ENCODE data around the gene SMIM45.

SMIM45 gene

DNA sequence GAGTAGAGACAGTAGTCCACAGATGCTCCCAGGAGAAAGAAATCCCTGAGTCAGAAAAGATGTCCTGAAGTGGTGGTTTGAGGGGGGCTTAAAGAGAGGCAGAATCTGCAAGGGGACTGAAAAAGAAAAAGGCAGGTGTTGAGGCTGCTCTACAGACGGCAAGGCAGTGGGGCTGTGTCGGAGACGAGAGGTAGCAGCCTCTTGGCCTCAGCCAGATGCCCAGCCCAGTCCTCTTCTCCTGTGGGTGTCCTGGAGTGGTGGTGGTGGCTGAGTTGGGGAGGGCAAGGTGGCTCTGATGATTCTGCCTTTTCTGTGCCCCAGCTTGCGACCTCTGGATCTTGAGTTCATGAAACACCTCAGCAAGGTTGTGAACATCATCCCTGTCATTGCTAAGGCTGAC lies 37.3 kb downstream of the SMIM45 start:
- Histone ChIP-seq H4K91ac (replicated peaks; ENCODE audit: insufficient read length, low read length) (no peak overlapping the region), H3K27ac (ENCODE audit: low read depth, low read length) (no peak overlapping the region), H3K18ac (ENCODE audit: extremely low read depth, low read length) (no peak overlapping the region), H3K4me2 (ENCODE audit: insufficient read depth in 1 of 2, low read depth in 2 of 2, low read length in 2 of 2) (no peak overlapping the region), H3K36me3 (ENCODE audit: control insufficient read depth in 2 of 4, insufficient read depth in 4 of 4, low read length in 3 of 4) (peaks cover 10 to 37% (median 22%) of the 10 kb centered on the region in 4 experiments; a peak in 7 of 8 replicates), H2BK120ac (replicated peaks; ENCODE audit: low read depth, low read length) (no peak overlapping the region), H3K79me1 (ENCODE audit: low read depth, low read length) (no peaks in the 10 kb centered on the region), H3K4me3 (ENCODE audit: extremely low read depth in 1 of 4, insufficient read depth in 2 of 4, low read depth in 3 of 4, low read length in 4 of 4) (no peak overlapping the region), H3K9me3 (ENCODE audit: insufficient read depth in 2 of 2, low read depth in 1 of 2, low read length in 1 of 2) (no peaks in the 10 kb centered on the region), H3K23ac (ENCODE audit: insufficient read length) (no peak overlapping the region), H4K5ac (ENCODE audit: insufficient read length, low read depth, low read length) (no peak overlapping the region), H4K8ac (ENCODE audit: extremely low read depth, insufficient read depth, low read length) (no peak overlapping the region), H3K79me2 (ENCODE audit: control insufficient read depth in 1 of 2, insufficient read depth in 2 of 2, low read length in 2 of 2) (no peaks in the 10 kb centered on the region), H2BK12ac (ENCODE audit: low read depth, low read length) (no peak overlapping the region), H2BK20ac (ENCODE audit: low read length) (no peak overlapping the region), H2BK15ac (ENCODE audit: low read length) (no peak overlapping the region), H3K23me2 (ENCODE audit: low read depth, low read length) (no peaks in the 10 kb centered on the region), H4K20me1 (replicated peaks in 1 of 2; ENCODE audit: control insufficient read depth in 1 of 2, insufficient read depth in 2 of 2, low read length in 2 of 2) (peaks cover 0 to 3% of the 10 kb centered on the region in 2 experiments), H2BK5ac (ENCODE audit: low read depth, low read length) (no peak overlapping the region), H3K14ac (ENCODE audit: insufficient read length) (no peak overlapping the region), H3K4me1 (replicated peaks in 1 of 4; ENCODE audit: control insufficient read depth in 3 of 4, insufficient read depth in 4 of 4, low read length in 3 of 4) (no peaks in the 10 kb centered on the region), H3K56ac (replicated peaks; ENCODE audit: insufficient read length, low read depth, low read length) (no peak overlapping the region), H2AK5ac (ENCODE audit: low read depth, low read length) (no peak overlapping the region), H3K9ac (replicated peaks in 1 of 4; ENCODE audit: extremely low read depth in 1 of 4, low read depth in 3 of 4, low read length in 3 of 4) (no peak overlapping the region), H3K27me3 (replicated peaks in 1 of 4; ENCODE audit: control insufficient read depth in 3 of 4, extremely low read depth in 1 of 4, insufficient read depth in 3 of 4, low read length in 3 of 4) (no peaks in the 10 kb centered on the region), H3K4ac (replicated peaks; ENCODE audit: insufficient read length, low read depth, low read length) (no peak overlapping the region), H2AFZ (ENCODE audit: low read length) (no peak overlapping the region)
- WGBS, 2 experiments (ENCODE audit: extremely low coverage in 1 of 2, insufficient coverage in 1 of 2, insufficient read length in 1 of 2, insufficient replicate concordance in 2 of 2, low coverage in 1 of 2, low lambda C conversion rate in 2 of 2, missing lambda C conversion rate in 1 of 2): 97% methylated on average over 4 of the region's 4 CpGs; no CpG with 5 or more reads in 1 of the 2 experiments
- ChIA-PET CTCF (ENCODE audit: partially characterized antibody) (no interaction called here), POLR2A (ENCODE audit: partially characterized antibody) (no interaction called here)
- no peak for FAIRE-seq
- no peak for DNase-seq (ENCODE audit: low read depth in 1 of 2, low spot score in 2 of 2)
- no peak for TF ChIP-seq KDM4A (IDR thresholded peaks at IDR 0.05; ENCODE audit: low read depth, low read length, severe bottlenecking)
- TF ChIP-seq KDM1A (IDR thresholded peaks at IDR 0.05; ENCODE audit: borderline replicate concordance, low read length): no peak
- TF ChIP-seq BRCA1 (IDR thresholded peaks at IDR 0.05; ENCODE audit: low read depth, low read length): no peak
- TF ChIP-seq SP1 (IDR thresholded peaks at IDR 0.05; ENCODE audit: low read depth, low read length): no peak
- no peak for TF ChIP-seq HDAC6 (IDR thresholded peaks at IDR 0.05; ENCODE audit: low read depth, low read length)

Data from H1 (cell line).